OCI-M1 (cell line): ENCODE measurements around the gene TMC3.

ENCODE experiments used
- DNase-seq: peaks from one replicate; lab custom pipeline; 2025; lab: John Stamatoyannopoulos, UW

The TMC3 gene

GRCh38 chr15:81322676-81323253, 51.2 kb downstream of the TMC3 start:
- no peak for DNase-seq

- DNase-seq: no peak
These were observed 52.3 kb downstream of the TMC3 start for GRCh38 chr15:81321667-81322066.

- no peak for DNase-seq
These were observed 56.4 kb downstream of the TMC3 start for GRCh38 chr15:81317642-81318017.

GRCh38 chr15:81316267-81316666, 57.7 kb downstream of the TMC3 start:
- DNase-seq: no peak

GRCh38 chr15:81315452-81316175, 58.4 kb downstream of the TMC3 start:
- DNase-seq: no peak

- DNase-seq: no peak
These were observed 59.6 kb downstream of the TMC3 start for GRCh38 chr15:81314378-81314777.

- no peak for DNase-seq
These were observed 60.3 kb downstream of the TMC3 start for GRCh38 chr15:81313686-81314085.

- no peak for DNase-seq
These were observed 61.0 kb downstream of the TMC3 start for GRCh38 chr15:81312790-81313543.

GRCh38 chr15:81311752-81312464, 62.1 kb downstream of the TMC3 start:
- peak; percentile 25 for DNase-seq

GRCh38 chr15:81310480-81310879, 63.5 kb downstream of the TMC3 start:
- DNase-seq: no peak

- DNase-seq: no peak
These were observed 64.2 kb downstream of the TMC3 start for GRCh38 chr15:81309647-81310450.

- DNase-seq: no peak
These were observed 65.8 kb downstream of the TMC3 start for GRCh38 chr15:81308260-81308659.

- DNase-seq: no peak
These were observed 69.8 kb downstream of the TMC3 start for GRCh38 chr15:81304226-81304625.

GRCh38 chr15:81303244-81304225, 70.5 kb downstream of the TMC3 start:
- no peak for DNase-seq

GRCh38 chr15:81302701-81303109, 71.3 kb downstream of the TMC3 start:
- no peak for DNase-seq

GRCh38 chr15:81301815-81302399, 72.1 kb downstream of the TMC3 start:
- no peak for DNase-seq

- DNase-seq: no peak
These were observed 72.6 kb downstream of the TMC3 start for GRCh38 chr15:81301385-81301784.

GRCh38 chr15:81299630-81300273, 74.3 kb downstream of the TMC3 start:
- DNase-seq: no peak

- DNase-seq: no peak
These were observed 74.9 kb downstream of the TMC3 start for GRCh38 chr15:81299156-81299555.

- DNase-seq: no peak
These were observed 75.4 kb downstream of the TMC3 start for GRCh38 chr15:81298611-81299010.
